DOHH2 (cell line): Measurements from ENCODE around the gene UBL3.

Source experiments
- CTCF ChIP-seq: fragments of 200-600 bp; sonication (generic); IDR thresholded peaks from one replicate; pipeline ENCODE4 v1.5.1; 2014; ENCODE audit warnings: antibody characterized with exemption, mild to moderate bottlenecking, low read depth, low read length; ENCODE audit not compliant: poor library complexity, severe bottlenecking
- EZH2phosphoT487 ChIP-seq: fragments of 200-600 bp; sonication (generic); IDR thresholded peaks from 2 replicates; pipeline ENCODE4 v1.6.1; 2017; ENCODE audit warnings: borderline replicate concordance, mild to moderate bottlenecking, antibody characterized with exemption, low read length, moderate library complexity, mixed read lengths

GRCh38 chr13:29877456-29878078 is 27.1 kb upstream of the UBL3 start:
- TF ChIP-seq CTCF (no peak), EZH2phosphoT487 (no peak)
